Suprapubic skin (tissue), 4 donors: ENCODE measurements around the gene ATP11A.

Source experiments
- CTCF ChIP-seq, 2 donors: fragments of 200-600 bp in 1 of 2; fragments of 450-650 bp in 1 of 2; sonication (generic) in 1 of 2; IDR thresholded peaks; one replicate each; pipeline ENCODE4 v1.5.1; 2016 to 2019; ENCODE audit warnings: antibody characterized with exemption in 2 of 2, mild to moderate bottlenecking in 1 of 2, moderate library complexity in 1 of 2
- EP300 ChIP-seq: sonication (generic); formaldehyde crosslinking; IDR thresholded peaks from one replicate; pipeline ENCODE4 v1.6.1; 2017; ENCODE audit warnings: antibody characterized with exemption
- POLR2A ChIP-seq, 2 donors: fragments of 450-650 bp; IDR thresholded peaks; one replicate each; pipeline ENCODE4 v1.6.1; 2017; ENCODE audit warnings: antibody characterized with exemption in 2 of 2, mild to moderate bottlenecking in 2 of 2, moderate library complexity in 2 of 2
- POLR2AphosphoS5 ChIP-seq, 3 donors: sonication (generic); formaldehyde crosslinking; IDR thresholded peaks; one replicate each; pipeline ENCODE4 v1.6.1; 2017; ENCODE audit warnings: antibody characterized with exemption in 3 of 3

GRCh38 chr13:112759053-112759452 is 69.2 kb downstream of the ATP11A start:
- no peak for TF ChIP-seq POLR2A (IDR thresholded peaks at IDR 0.05)
- TF ChIP-seq POLR2AphosphoS5 (IDR thresholded peaks at IDR 0.05): no peak
- no peak for TF ChIP-seq CTCF (IDR thresholded peaks at IDR 0.05)
- TF ChIP-seq EP300: no peak
